HepG2 (cell line): ENCODE results near the gene THEM4. TPM values are rescaled to one million over a fixed set of nuclear protein-coding genes. Genes with fewer than 3 reads are reported as not detected.

Source experiments
- ATAC-seq: fragments of 200-7000 bp; cut with Tn5 transposase; 3 replicates; pipeline ENCODE4 v1.9.1; 2020; ENCODE audit warnings: mild to moderate bottlenecking, moderate library complexity
- BruUV-seq: library from RNA; stranded (reverse); fragments of 400-500 nt; replicated peaks from 2 replicates; lab custom pipeline; 2021; lab: Mats Ljungman, UMichigan
- CTCF ChIA-PET: fragments of 300-600 bp; formaldehyde crosslinking; extraction: SDS; loops from one replicate; lab custom pipeline; 2021; ENCODE audit warnings: low total read pairs, inconsistent platforms, low intra/inter-chr PET ratio; lab: Yijun Ruan, JAX
- POLR2A ChIA-PET: fragments of 350-600 bp; sonication (Branson Sonifier 250); formaldehyde crosslinking; loops from one replicate; lab custom pipeline; 2020; ENCODE audit warnings: antibody characterized with exemption, inconsistent platforms; lab: Yijun Ruan, JAX
- DNase-seq: peaks from one replicate; pipeline ENCODE4 v3.0.0-alpha.2; 2015; ENCODE audit warnings: low spot score
- FAIRE-seq: peaks from 3 replicates; lab custom pipeline; 2011; peaks lifted over from hg19 to GRCh38; lab: Jason Lieb, UNC
- H2AFZ ChIP-seq: one replicate; pipeline ENCODE4 v1.6.1; 2011; ENCODE audit warnings: low read length, inconsistent platforms
- H3K27ac ChIP-seq: fragments of 300-600 bp; 3 replicates; pipeline ENCODE4 v1.8.0; 2011; ENCODE audit warnings: mixed run types, mild to moderate bottlenecking, mixed read lengths, low read length, inconsistent platforms; ENCODE audit not compliant: insufficient read depth; ENCODE audit errors: extremely low read length
- H3K27me3 ChIP-seq, 2 experiments: fragments of 200-600 bp in 1 of 2; 2 replicates in 1 of 2; 3 replicates in 1 of 2; pipeline versions ENCODE4 v1.6.0 to v1.8.0; 2011; ENCODE audit warnings: low read length in 2 of 2, mild to moderate bottlenecking in 2 of 2, moderate library complexity in 2 of 2, inconsistent platforms in 1 of 2; ENCODE audit not compliant: insufficient read depth in 2 of 2, control insufficient read depth in 1 of 2
- H3K36me3 ChIP-seq, 2 experiments: fragments of 200-600 bp in 1 of 2; replicated peaks in 1 of 2; 2 replicates in 1 of 2; 3 replicates in 1 of 2; pipeline versions ENCODE4 v1.5.1 to v1.8.0; 2011; ENCODE audit warnings: low read length in 2 of 2, inconsistent platforms in 1 of 2; ENCODE audit not compliant: insufficient read depth in 2 of 2, control insufficient read depth in 1 of 2
- H3K4me1 ChIP-seq: 2 replicates; pipeline ENCODE4 v1.5.1; 2012; ENCODE audit warnings: low read length, inconsistent platforms; ENCODE audit not compliant: insufficient read depth
- H3K4me2 ChIP-seq: 2 replicates; pipeline ENCODE4 v1.6.0; 2011; ENCODE audit warnings: low read depth, low read length, inconsistent platforms
- H3K4me3 ChIP-seq, 3 experiments: fragments of 200-600 bp in 1 of 3; sonication (generic), shearing (Covaris generic) in 1 of 3; replicated peaks in 1 of 3; 2 replicates each; pipeline ENCODE4 v1.5.1; 2011 to 2016; ENCODE audit warnings: low read length in 3 of 3, inconsistent platforms in 2 of 3, low read depth in 2 of 3, mild to moderate bottlenecking in 2 of 3, control low read depth in 1 of 3, mixed read lengths in 1 of 3; ENCODE audit not compliant: insufficient read depth in 1 of 3
- H3K79me2 ChIP-seq: one replicate; pipeline ENCODE4 v1.6.1; 2011; ENCODE audit warnings: low read length, inconsistent platforms; ENCODE audit not compliant: insufficient read depth
- H3K9ac ChIP-seq: 2 replicates; pipeline ENCODE4 v1.6.0; 2011; ENCODE audit warnings: mild to moderate bottlenecking, low read depth, low read length, inconsistent platforms; ENCODE audit not compliant: insufficient read depth
- H3K9me3 ChIP-seq: 2 replicates; pipeline ENCODE4 v1.5.1; 2012; ENCODE audit warnings: mild to moderate bottlenecking, low read length
- H4K20me1 ChIP-seq: 2 replicates; pipeline ENCODE4 v1.6.0; 2011; ENCODE audit warnings: inconsistent platforms, mild to moderate bottlenecking, low read length, moderate library complexity; ENCODE audit not compliant: insufficient read depth
- BORCS8-MEF2B ChIP-seq: sonication (generic); formaldehyde crosslinking; IDR thresholded peaks from 2 replicates; pipeline ENCODE4 v1.8.0; 2022; ENCODE audit warnings: mild to moderate bottlenecking, missing genetic modification reagents
- CEBPG ChIP-seq: IDR thresholded peaks from 2 replicates; pipeline ENCODE4 v1.6.1; 2016
- CENPBD1 ChIP-seq: sonication (generic); formaldehyde crosslinking; IDR thresholded peaks from 2 replicates; pipeline ENCODE4 v1.8.0; 2022; ENCODE audit warnings: missing genetic modification reagents, low read depth, mild to moderate bottlenecking, borderline replicate concordance
- HOMEZ ChIP-seq: IDR thresholded peaks from 2 replicates; pipeline ENCODE4 v1.6.1; 2016; ENCODE audit warnings: low read depth
- JARID2 ChIP-seq: sonication (generic); formaldehyde crosslinking; IDR thresholded peaks from 2 replicates; pipeline ENCODE4 v1.8.1; 2023; ENCODE audit warnings: missing genetic modification reagents, inconsistent platforms; ENCODE audit not compliant: insufficient replicate concordance
- MBD4 ChIP-seq: IDR thresholded peaks from 2 replicates; pipeline ENCODE4 v1.6.1; 2012; ENCODE audit warnings: low read length, inconsistent platforms, borderline replicate concordance
- PCBP1 ChIP-seq: fragments of 200-400 bp; formaldehyde crosslinking; IDR thresholded peaks from 2 replicates; pipeline ENCODE4 v1.6.1; 2017; ENCODE audit warnings: mild to moderate bottlenecking, low read depth, low read length, borderline replicate concordance
- STAT5B ChIP-seq: sonication (generic); formaldehyde crosslinking; IDR thresholded peaks from 2 replicates; pipeline ENCODE4 v1.4.0; 2020; ENCODE audit warnings: missing genetic modification reagents
- ZNF468 ChIP-seq: sonication (generic); formaldehyde crosslinking; IDR thresholded peaks from 2 replicates; pipeline ENCODE4 v1.8.0; 2022; ENCODE audit warnings: mild to moderate bottlenecking, moderate library complexity, missing genetic modification reagents
- ZNF574 ChIP-seq: sonication (generic); formaldehyde crosslinking; IDR thresholded peaks from 2 replicates; pipeline ENCODE4 v1.4.0; 2020; ENCODE audit warnings: missing genetic modification reagents
- ZNF761 ChIP-seq: sonication (generic); formaldehyde crosslinking; conservative IDR thresholded peaks from 2 replicates; pipeline ENCODE4 v1.4.0; 2020; ENCODE audit warnings: mild to moderate bottlenecking, missing genetic modification reagents
- WGBS: methylation state at CpG from one replicate; pipeline ENCODE4 v1.1.6; 2017; ENCODE audit warnings: low lambda C conversion rate; 5-methylcytosine and 5-hydroxymethylcytosine counted together
- in situ Hi-C: cut with HindIII; loops from 2 replicates; pipeline ENCODE4 v1.10.0; 2017; ENCODE audit warnings: low pct_unique_long_range_greater_than_20kb; ENCODE audit not compliant: extremely low pct_ligation_motif_present
- intact Hi-C: fragments of 100-400 bp; cut with micrococcal nuclease; formaldehyde crosslinking; loops from one replicate; pipeline ENCODE4 v1.10.0; 2022; ENCODE audit not compliant: unreplicated experiment
- polyA plus RNA-seq, 8 experiments: library from polyadenylated mRNA; depleted of rRNA in 3 of 8; stranded (reverse) in 7 of 8; unstranded in 1 of 8; fragments of >200 nt; fragmentation: Illumina TruSeq in 4 of 8; extraction: Trizol in 4 of 8; gene quantifications; 2 replicates each; pipeline versions ENCODE4 v1.2.1 to v1.2.3, GENCODE V29; 2011 to 2016; ENCODE audit warnings: low read depth in 4 of 8, missing spikeins in 1 of 8, mixed read lengths in 1 of 8; ENCODE audit not compliant: insufficient read depth in 1 of 8
- total RNA-seq, 5 experiments: library from RNA; depleted of rRNA; stranded (reverse); fragments of >200 nt; fragmentation: Illumina TruSeq; extraction: Trizol; gene quantifications; 2 replicates each; pipeline ENCODE4 v1.2.3, GENCODE V29; 2016; ENCODE audit warnings: low read depth in 1 of 5
- TF ChIP-seq, protein P1 (sequence below): sonication (generic); formaldehyde crosslinking; IDR thresholded peaks from 2 replicates; pipeline ENCODE4 v1.8.1; 2022; ENCODE audit warnings: mild to moderate bottlenecking, missing genetic modification reagents

Gene THEM4
- total and polyA plus RNA-seq, 2 of the 13 experiments (the other 11 are each of a cell fraction or from before 2014, with no cell fraction given): 10.9 to 13.9 TPM

DNA sequence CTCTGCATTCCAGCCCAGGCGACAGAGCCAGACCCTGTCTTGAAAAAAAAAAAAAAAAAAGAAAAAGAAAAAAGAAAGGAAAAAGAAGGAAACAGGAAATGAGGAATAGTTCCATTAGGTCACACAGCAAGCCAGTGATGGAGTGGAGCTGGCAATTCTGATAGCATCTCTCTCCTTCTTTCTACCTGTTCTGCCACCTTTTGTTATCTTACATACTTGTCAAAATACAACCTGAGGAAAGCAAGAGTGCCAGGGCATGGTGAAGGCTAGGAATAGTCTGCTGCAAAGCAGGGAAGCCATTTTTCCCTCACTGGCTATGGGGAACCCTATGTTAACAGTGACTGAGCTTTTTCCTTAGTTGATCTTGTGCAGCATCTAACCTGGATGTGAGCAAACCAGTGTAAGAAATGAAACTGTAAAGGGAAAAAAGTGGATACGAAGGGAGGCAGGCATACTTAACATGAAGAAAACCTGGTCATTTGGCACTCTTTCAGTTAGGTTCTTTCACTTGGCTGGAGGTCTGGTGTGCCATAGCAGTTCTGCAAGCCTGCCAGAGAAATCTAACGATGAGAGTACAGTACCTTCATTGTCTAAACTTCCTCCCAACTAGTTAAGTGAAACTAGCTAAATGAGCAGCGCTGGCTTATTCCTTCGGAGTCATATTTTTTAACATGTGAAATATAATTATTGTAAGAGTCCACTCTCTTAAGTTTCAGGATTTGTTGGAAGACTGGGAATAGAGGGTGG, 37.9 kb downstream of the THEM4 start:
- CTCF ChIA-PET: no interaction called here
- BruUV-seq: no TSS peak
- WGBS: 73% methylated on average over 5 of the region's 5 CpGs
- Histone ChIP-seq H3K9me3 (no peaks in the 10 kb centered on the region), H3K79me2 (no peaks in the 10 kb centered on the region), H3K9ac (no peak overlapping the region), H3K36me3 (peaks cover 1 to 3% of the 10 kb centered on the region in 2 experiments; a peak in 1 of 5 replicates), H3K27me3 (no peaks in the 10 kb centered on the region), H3K4me3 (no peak overlapping the region), H3K4me2 (no peak overlapping the region), H4K20me1 (no peaks in the 10 kb centered on the region), H2AFZ (no peak overlapping the region), H3K27ac (no peak overlapping the region), H3K4me1 (no peaks in the 10 kb centered on the region)
- POLR2A ChIA-PET: interaction anchor here (0.6 kb wide), 1 partner anchor 49 kb away, joined by 3 read pairs; no protein-coding TSS in a partner anchor
- FAIRE-seq: no peak
- ATAC-seq: no peak
- TF ChIP-seq PCBP1: no peak
- in situ Hi-C loops: no loop called here
- intact Hi-C loops: no loop called here
- no peak for DNase-seq

DNA sequence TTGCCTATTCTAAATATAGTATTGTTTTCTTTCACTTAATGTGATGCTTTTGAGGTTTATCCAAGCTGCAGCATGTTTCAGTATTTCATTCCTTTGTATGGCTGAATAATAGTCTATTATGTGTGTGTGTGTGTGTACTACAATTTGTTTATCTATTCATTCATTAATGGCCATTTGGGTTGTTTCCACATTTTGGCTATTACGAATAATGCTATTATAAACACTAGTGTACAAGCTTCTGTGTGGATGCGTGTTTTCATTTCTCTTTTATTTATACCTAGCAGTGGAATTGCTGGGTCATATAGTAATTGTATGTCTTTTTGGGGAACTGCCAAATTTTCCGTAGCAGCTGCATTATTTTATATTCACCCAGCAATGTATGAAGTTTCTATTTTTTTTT, 40.8 kb downstream of the THEM4 start:
- Histone ChIP-seq H3K9me3 (no peaks in the 10 kb centered on the region), H3K27me3 (no peaks in the 10 kb centered on the region), H3K27ac (no peak overlapping the region), H3K9ac (no peak overlapping the region), H3K4me2 (no peak overlapping the region), H3K4me3 (no peak overlapping the region), H3K79me2 (no peaks in the 10 kb centered on the region), H3K4me1 (no peaks in the 10 kb centered on the region), H2AFZ (no peak overlapping the region), H4K20me1 (no peaks in the 10 kb centered on the region), H3K36me3 (no peaks in the 10 kb centered on the region; a peak in 1 of 5 replicates)
- CTCF ChIA-PET: no interaction called here
- ATAC-seq: no peak
- FAIRE-seq: no peak
- BruUV-seq: no TSS peak
- in situ Hi-C loops: no loop called here
- no peak for DNase-seq
- 91% methylated on average over 3 of the region's 3 CpGs for WGBS
- intact Hi-C loops: no loop called here
- POLR2A ChIA-PET: no interaction called here
- TF ChIP-seq MBD4 (no peak), ZNF761 (no peak), ZNF468 (CRISPR knock-in tag) (no peak), STAT5B (CRISPR knock-in tag) (no peak), CENPBD1 (CRISPR knock-in tag) (no peak), JARID2 (no peak), ZNF574 (CRISPR knock-in tag) (no peak), HOMEZ (CRISPR knock-in tag) (no peak), BORCS8-MEF2B (CRISPR knock-in tag) (no peak), CEBPG (no peak)
- TF ChIP-seq, protein P1, sequence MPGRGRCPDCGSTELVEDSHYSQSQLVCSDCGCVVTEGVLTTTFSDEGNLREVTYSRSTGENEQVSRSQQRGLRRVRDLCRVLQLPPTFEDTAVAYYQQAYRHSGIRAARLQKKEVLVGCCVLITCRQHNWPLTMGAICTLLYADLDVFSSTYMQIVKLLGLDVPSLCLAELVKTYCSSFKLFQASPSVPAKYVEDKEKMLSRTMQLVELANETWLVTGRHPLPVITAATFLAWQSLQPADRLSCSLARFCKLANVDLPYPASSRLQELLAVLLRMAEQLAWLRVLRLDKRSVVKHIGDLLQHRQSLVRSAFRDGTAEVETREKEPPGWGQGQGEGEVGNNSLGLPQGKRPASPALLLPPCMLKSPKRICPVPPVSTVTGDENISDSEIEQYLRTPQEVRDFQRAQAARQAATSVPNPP (CRISPR knock-in tag): no peak
